ENCODE results near the gene ARPP19. TPM values are rescaled to one million over a fixed set of nuclear protein-coding genes. Genes with fewer than 3 reads are reported as not detected.
"Not testable (repeated sequence)": the region's sequence is repeated elsewhere in the genome, so short reads cannot be mapped to it uniquely, and the experiment has no call there.

Gene ARPP19
- polyA plus RNA-seq, 3 donors: 26.2 to 48.3 (median 44.4) TPM

GRCh38 chr15:52567871-52568600 is 794 bp downstream of the ARPP19 start:
- WGBS (ENCODE audit: insufficient coverage): 3% methylated on average over 16 of the region's 25 CpGs
- H2AFZ ChIP-seq (ENCODE audit: insufficient read depth, low read depth, low read length, poor library complexity, severe bottlenecking): peak overlapping the region; percentile 87
- Mint-ChIP-seq H3K36me3 (peaks cover 0 to 6% of the 10 kb centered on the region in 2 donors), H3K9me3 (peaks cover 0 to 2% (median 0%) of the 10 kb centered on the region in 7 donors), H3K27ac (peak overlapping the region; percentile 94 to 99 (median 98)), H3K4me1 (peaks cover 33% of the 10 kb centered on the region), H3K4me3 (peak overlapping the region; percentile 90 to 99), H3K27me3 (ENCODE audit: low read depth in 3 of 3) (peaks cover 0 to 2% (median 0%) of the 10 kb centered on the region in 3 donors)
- TF ChIP-seq CTCF (IDR thresholded peaks at IDR 0.05): no peak
- peaks cover 16% of the 10 kb centered on the region for H4K20me1 ChIP-seq (ENCODE audit: insufficient read depth, low read length)
- H3K79me2 ChIP-seq (ENCODE audit: insufficient read depth, low read length): peaks cover 55% of the 10 kb centered on the region
- peak overlapping the region; percentile 97 for H3K9ac ChIP-seq (ENCODE audit: insufficient read depth, low read length, poor library complexity, severe bottlenecking)
- H3K36me3 ChIP-seq (replicated peaks in 1 of 2; ENCODE audit: control insufficient read depth in 1 of 2, insufficient read depth in 2 of 2, low read length in 2 of 2): no peaks in the 10 kb centered on the region
- peak overlapping the region; percentile 79 for H3K4me2 ChIP-seq (replicated peaks; ENCODE audit: extremely low read depth, low read length, poor library complexity, severe bottlenecking)
- H3K9me3 ChIP-seq (replicated peaks in 1 of 2; ENCODE audit: control insufficient read depth in 1 of 2, insufficient read depth in 1 of 2, low read length in 2 of 2): no peaks in the 10 kb centered on the region
- DNase-seq: peak; percentile 9 to 21 (median 12)
- intact Hi-C loops (cut with micrococcal nuclease): loop anchor here in 1 of 2 donors (10.0 kb wide), 1 partner anchor 123 kb away; no protein-coding TSS in a partner anchor
- peaks cover 31 to 45% of the 10 kb centered on the region in 2 donors for H3K4me1 ChIP-seq (ENCODE audit: control insufficient read depth in 1 of 2, insufficient read depth in 2 of 2, low read length in 2 of 2)
- H3K27me3 ChIP-seq (ENCODE audit: control insufficient read depth in 2 of 2, insufficient read depth in 2 of 2, low read length in 2 of 2): no peaks in the 10 kb centered on the region
- H3K27ac ChIP-seq (ENCODE audit: low read depth in 1 of 2, low read length in 2 of 2): peak overlapping the region; percentile 93 to 94
- peak overlapping the region; percentile 57 to 86 (median 83) for H3K4me3 ChIP-seq (replicated peaks in 1 of 3; ENCODE audit: low read depth in 2 of 3, low read length in 3 of 3)

GRCh38 chr15:52566889-52567288 is 1.9 kb downstream of the ARPP19 start:
- no peaks in the 10 kb centered on the region for H3K36me3 ChIP-seq (replicated peaks in 1 of 2; ENCODE audit: control insufficient read depth in 1 of 2, insufficient read depth in 2 of 2, low read length in 2 of 2)
- peaks cover 31 to 45% of the 10 kb centered on the region in 2 donors for H3K4me1 ChIP-seq (ENCODE audit: control insufficient read depth in 1 of 2, insufficient read depth in 2 of 2, low read length in 2 of 2)
- no peak overlapping the region for H3K4me3 Mint-ChIP-seq
- intact Hi-C loops (cut with micrococcal nuclease): loop anchor here in 1 of 2 donors (10.0 kb wide), 1 partner anchor 122 kb away; no protein-coding TSS in a partner anchor
- peaks cover 0 to 2% (median 0%) of the 10 kb centered on the region in 7 donors for H3K9me3 Mint-ChIP-seq
- H3K4me3 ChIP-seq (replicated peaks in 1 of 3; ENCODE audit: low read depth in 2 of 3, low read length in 3 of 3): peak overlapping the region in 1 of 3 experiments; percentile 83
- H3K9ac ChIP-seq (ENCODE audit: insufficient read depth, low read length, poor library complexity, severe bottlenecking): no peak overlapping the region
- peak overlapping the region in 1 of 2 donors; percentile 12 for H3K27ac ChIP-seq (ENCODE audit: low read depth in 1 of 2, low read length in 2 of 2)
- H4K20me1 ChIP-seq (ENCODE audit: insufficient read depth, low read length): peaks cover 27% of the 10 kb centered on the region
- H3K27me3 ChIP-seq (ENCODE audit: control insufficient read depth in 2 of 2, insufficient read depth in 2 of 2, low read length in 2 of 2): no peaks in the 10 kb centered on the region
- H3K9me3 ChIP-seq (replicated peaks in 1 of 2; ENCODE audit: control insufficient read depth in 1 of 2, insufficient read depth in 1 of 2, low read length in 2 of 2): no peaks in the 10 kb centered on the region
- peaks cover 67% of the 10 kb centered on the region for H3K79me2 ChIP-seq (ENCODE audit: insufficient read depth, low read length)
- TF ChIP-seq CTCF (IDR thresholded peaks at IDR 0.05): no peak
- DNase-seq: no peak
- H2AFZ ChIP-seq (ENCODE audit: insufficient read depth, low read depth, low read length, poor library complexity, severe bottlenecking): no peak overlapping the region
- H3K27ac Mint-ChIP-seq: no peak overlapping the region
- peaks cover 2 to 12% of the 10 kb centered on the region in 2 donors for H3K36me3 Mint-ChIP-seq
- 30% methylated on average over 1 of the region's 4 CpGs for WGBS (ENCODE audit: insufficient coverage)
- H3K4me2 ChIP-seq (replicated peaks; ENCODE audit: extremely low read depth, low read length, poor library complexity, severe bottlenecking): peak overlapping the region; percentile 79
- H3K27me3 Mint-ChIP-seq (ENCODE audit: low read depth in 3 of 3): peaks cover 0 to 2% (median 0%) of the 10 kb centered on the region in 3 donors
- H3K4me1 Mint-ChIP-seq: peaks cover 38% of the 10 kb centered on the region

- H3K36me3 ChIP-seq (replicated peaks in 1 of 2; ENCODE audit: control insufficient read depth in 1 of 2, insufficient read depth in 2 of 2, low read length in 2 of 2); H3K4me3 Mint-ChIP-seq; H3K27me3 Mint-ChIP-seq (ENCODE audit: low read depth in 3 of 3); H2AFZ ChIP-seq (ENCODE audit: insufficient read depth, low read depth, low read length, poor library complexity, severe bottlenecking); H3K9ac ChIP-seq (ENCODE audit: insufficient read depth, low read length, poor library complexity, severe bottlenecking); H3K9me3 Mint-ChIP-seq; H3K9me3 ChIP-seq (replicated peaks in 1 of 2; ENCODE audit: control insufficient read depth in 1 of 2, insufficient read depth in 1 of 2, low read length in 2 of 2); H3K27me3 ChIP-seq (ENCODE audit: control insufficient read depth in 2 of 2, insufficient read depth in 2 of 2, low read length in 2 of 2); H3K4me3 ChIP-seq (replicated peaks in 1 of 3; ENCODE audit: low read depth in 2 of 3, low read length in 3 of 3): not testable (repeated sequence)
- peaks cover 38% of the 10 kb centered on the region for H3K4me1 Mint-ChIP-seq
- peak overlapping the region; percentile 13 for H3K4me2 ChIP-seq (replicated peaks; ENCODE audit: extremely low read depth, low read length, poor library complexity, severe bottlenecking)
- peaks cover 36% of the 10 kb centered on the region for H4K20me1 ChIP-seq (ENCODE audit: insufficient read depth, low read length)
- WGBS (ENCODE audit: insufficient coverage): 91% methylated on average over 8 of the region's 13 CpGs
- H3K27ac ChIP-seq (ENCODE audit: low read depth in 1 of 2, low read length in 2 of 2): peak overlapping the region in 1 of 2 donors; percentile 72
- peak overlapping the region; percentile 63 to 91 (median 82) for H3K27ac Mint-ChIP-seq
- H3K79me2 ChIP-seq (ENCODE audit: insufficient read depth, low read length): peaks cover 79% of the 10 kb centered on the region
- H3K36me3 Mint-ChIP-seq: peaks cover 3 to 15% of the 10 kb centered on the region in 2 donors
- H3K4me1 ChIP-seq (ENCODE audit: control insufficient read depth in 1 of 2, insufficient read depth in 2 of 2, low read length in 2 of 2): peaks cover 31 to 45% of the 10 kb centered on the region in 2 donors
- intact Hi-C loops (cut with micrococcal nuclease): loop anchor here in 1 of 2 donors (10.0 kb wide), 1 partner anchor 121 kb away; no protein-coding TSS in a partner anchor
- DNase-seq: peak; percentile 45 to 73 (median 55)
These were observed 3.1 kb downstream of the ARPP19 start for GRCh38 chr15:52565417-52566358.

Data from CD14-positive monocyte (primary cell).